NCI-H1436 (cell line): ENCODE data around the gene GPC1.

Experiments used
- DNase-seq: peaks from one replicate; lab custom pipeline; 2025; lab: John Stamatoyannopoulos, UW

The GPC1 gene

DNA sequence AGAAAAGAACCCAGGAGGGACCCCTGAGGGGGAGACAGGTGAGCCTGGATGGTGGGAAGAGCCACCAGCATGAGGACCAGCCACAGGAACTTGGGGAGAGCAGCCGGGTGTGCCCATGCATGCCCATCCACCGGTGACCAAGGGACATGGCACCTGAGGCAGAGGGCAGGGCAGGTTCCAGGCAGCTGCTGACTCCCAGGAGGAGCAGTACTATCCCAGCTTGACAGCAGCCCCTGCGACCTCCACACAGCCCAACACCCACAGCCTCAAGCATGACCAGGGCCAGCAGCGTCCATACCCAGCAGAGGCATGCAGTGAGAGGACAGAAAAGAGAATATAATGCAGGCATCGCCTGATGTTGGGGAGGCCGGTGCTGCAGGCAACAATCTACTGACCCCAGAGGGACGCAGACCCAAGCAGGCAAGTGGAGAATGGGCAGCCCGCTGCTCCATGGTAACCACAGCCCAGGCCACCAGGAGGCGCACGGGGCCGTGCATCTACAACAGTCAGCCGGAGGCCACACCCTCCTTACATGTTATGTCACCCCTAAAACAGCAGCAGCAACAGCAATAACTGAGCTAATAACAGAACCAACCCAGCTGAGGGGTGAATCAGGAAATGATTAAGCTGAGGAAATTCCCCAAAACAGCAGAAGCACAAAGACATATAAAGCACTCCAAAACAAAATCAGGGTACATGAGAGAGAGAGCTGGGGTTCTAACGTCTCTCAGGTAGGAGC is 78.3 kb downstream of the GPC1 start:
- no peak for DNase-seq

DNA sequence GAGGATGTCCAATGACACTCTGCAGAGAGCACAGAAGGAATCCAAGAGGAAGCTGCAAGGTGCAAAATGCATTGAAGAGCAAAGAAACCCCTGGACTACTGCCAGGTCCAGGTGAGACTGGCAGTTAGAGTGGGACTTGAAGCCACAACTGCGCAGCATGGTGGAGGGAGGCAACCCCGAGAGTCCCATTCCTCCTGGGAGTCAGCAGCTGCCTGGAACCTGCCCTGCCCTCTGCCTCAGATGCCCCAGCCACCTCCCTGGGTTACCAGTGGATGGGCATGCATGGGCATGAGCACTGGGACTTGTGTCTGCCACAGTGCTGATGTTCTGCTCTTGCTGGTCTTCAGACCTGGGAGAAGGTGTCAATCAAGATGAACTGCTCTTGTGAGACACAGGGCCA is 79.2 kb downstream of the GPC1 start:
- DNase-seq = no peak

DNA sequence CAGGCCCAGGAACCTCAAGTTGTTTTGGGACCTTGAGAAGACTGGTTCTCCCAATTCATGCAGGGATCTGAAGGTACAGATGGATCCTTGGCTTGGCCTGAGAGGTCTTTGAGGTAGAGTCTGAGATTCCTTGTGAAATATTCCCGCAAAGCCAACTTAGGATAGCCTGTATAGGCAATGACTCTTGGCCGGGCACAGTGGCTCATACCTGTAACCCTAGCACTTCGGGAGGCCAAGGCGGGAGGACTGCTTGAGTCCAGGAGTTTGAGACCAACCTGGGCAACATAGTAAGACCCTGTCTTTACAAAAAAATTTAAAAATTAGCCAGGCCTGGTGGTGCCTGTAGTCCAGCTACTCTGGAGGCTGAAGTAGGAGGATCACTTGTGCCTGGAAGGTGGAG is 81.9 kb downstream of the GPC1 start:
- no peak for DNase-seq
